ENCODE measurements around the gene CPEB3.

Gene CPEB3

DNA sequence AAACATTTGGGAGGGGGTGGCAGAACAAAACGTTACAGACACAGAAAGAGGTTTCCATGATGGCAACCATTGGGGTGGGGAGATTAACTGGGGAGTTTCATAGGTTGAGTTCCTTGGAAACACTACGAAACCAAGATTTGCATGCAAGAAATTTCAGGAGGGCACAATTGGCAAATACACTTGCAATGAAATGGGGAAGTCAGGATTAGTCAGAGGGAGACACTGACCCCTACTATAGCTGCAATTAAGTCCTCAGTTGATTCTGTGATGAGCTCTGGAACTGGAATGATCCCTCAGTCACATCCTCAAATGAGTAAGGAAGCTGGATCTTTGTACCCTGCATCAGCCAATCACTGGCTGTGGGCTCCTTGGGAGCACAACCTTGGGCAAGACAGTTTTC, 22.1 kb downstream of the CPEB3 start:
- in situ Hi-C loops (cut with HindIII; ENCODE audit: low sequenced_read_pairs): loop anchor here (25.0 kb wide), 1 partner anchor 106 kb away; no protein-coding TSS in a partner anchor

DNA sequence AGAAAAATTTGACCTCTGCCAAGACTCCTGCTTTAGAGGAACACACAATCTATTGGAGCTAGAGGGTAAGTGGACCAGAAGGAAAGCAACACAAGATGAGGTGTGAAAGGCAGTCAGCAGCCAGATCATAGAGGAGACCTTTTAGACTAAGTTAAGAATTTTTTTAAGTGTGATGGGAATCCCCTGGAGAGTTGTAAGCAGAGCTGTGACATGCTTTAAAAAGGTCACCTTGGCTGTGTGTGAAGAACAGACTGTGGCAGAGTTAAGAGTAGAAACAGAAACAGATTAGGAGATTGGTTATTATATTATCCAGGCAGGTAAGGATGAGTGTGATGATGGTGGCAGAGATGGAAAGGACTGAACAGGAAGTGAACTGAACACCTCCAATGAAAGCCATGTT, 23.5 kb downstream of the CPEB3 start:
- in situ Hi-C loops (cut with HindIII; ENCODE audit: low sequenced_read_pairs): loop anchor here (25.0 kb wide), 1 partner anchor 105 kb away; no protein-coding TSS in a partner anchor

DNA sequence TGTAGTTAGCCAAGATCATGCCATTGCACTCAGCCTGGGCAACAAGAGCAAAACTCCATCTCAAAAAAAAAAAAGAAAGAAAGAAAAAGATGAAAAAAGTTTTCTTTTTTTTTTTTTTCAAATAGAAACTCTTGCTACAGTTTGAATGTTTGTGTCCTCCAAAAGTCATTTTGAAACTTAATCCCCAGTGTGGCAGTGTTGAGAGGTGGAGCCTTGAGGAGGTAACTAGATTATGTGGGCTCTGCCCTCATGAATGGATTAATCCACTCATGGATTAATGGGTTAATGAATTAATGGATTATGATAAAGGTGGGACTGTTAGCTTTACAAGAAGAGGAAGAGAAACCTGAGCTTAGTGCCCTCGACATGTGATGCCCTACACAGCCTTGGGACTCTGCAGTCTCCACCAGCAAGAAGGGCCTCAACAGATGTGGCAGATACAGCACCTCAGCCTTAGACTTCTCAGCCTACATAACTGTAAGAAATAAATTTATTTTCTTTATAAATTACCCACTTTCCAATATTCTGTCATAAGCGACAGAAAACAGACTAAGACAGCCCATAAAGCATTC, 25.1 kb downstream of the CPEB3 start:
- in situ Hi-C loops (cut with HindIII; ENCODE audit: low sequenced_read_pairs): loop anchor here (25.0 kb wide), 1 partner anchor 103 kb away; no protein-coding TSS in a partner anchor

DNA sequence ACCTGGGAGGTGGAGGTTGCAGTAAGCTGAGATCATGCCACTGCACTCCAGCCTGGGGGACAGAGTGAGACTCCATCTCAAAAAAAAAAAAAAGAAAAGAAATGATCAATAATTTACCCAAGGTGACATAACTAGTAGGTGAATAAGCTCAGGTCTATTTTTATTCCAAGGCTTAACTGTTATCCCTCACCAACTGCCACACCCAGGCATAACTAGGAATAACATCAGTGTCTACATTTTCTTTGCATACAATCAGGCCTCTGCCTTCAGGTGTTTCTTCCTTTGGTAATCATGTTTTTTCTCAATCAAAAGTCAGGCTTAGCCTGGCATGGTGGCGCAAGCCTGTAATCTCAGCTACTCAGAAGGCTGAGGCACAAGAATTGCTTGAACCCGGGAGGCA, 26.6 kb downstream of the CPEB3 start:
- in situ Hi-C loops (cut with HindIII; ENCODE audit: low sequenced_read_pairs): loop anchor here (25.0 kb wide), 1 partner anchor 102 kb away; no protein-coding TSS in a partner anchor

DNA sequence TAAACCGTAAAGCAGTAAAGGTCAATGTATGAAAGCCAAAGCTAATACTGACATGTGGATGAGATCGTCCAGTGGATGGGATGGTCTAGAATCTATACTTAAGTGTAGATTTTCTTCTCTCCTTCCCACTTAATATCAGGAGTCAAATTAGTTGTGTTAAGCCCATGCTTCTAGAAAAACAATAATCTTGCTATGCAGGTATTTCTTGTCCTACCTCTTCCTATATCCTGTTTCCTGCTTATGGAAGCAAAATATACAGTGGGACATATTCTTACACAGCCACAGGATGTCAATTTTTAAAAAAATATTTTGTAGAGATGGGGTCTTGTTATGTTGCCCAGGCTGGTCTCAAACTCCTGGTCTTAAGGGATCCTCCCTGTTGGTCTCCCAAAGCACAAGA, 27.5 kb downstream of the CPEB3 start:
- in situ Hi-C loops (cut with HindIII; ENCODE audit: low sequenced_read_pairs): loop anchor here (25.0 kb wide), 1 partner anchor 101 kb away; no protein-coding TSS in a partner anchor

DNA sequence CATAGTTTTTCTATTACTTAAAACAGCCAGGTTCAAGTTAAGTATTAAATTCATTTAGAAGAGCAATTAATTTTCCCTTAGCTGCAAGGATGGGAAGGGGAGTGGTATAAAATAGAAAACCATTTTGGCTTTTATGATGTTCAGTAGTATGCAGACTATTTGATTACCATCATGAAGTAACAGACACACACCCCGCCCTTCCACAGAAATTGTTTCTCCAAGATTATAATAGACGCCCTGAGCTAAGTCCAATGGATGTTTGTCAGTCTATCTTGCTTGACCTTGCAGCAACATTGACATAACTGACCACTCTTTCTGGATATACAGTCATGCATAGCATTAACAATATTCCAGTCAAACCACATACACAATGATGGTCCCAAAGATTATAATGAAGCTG, 42.3 kb downstream of the CPEB3 start:
- in situ Hi-C loops (cut with HindIII; ENCODE audit: low sequenced_read_pairs): no loop called here

DNA sequence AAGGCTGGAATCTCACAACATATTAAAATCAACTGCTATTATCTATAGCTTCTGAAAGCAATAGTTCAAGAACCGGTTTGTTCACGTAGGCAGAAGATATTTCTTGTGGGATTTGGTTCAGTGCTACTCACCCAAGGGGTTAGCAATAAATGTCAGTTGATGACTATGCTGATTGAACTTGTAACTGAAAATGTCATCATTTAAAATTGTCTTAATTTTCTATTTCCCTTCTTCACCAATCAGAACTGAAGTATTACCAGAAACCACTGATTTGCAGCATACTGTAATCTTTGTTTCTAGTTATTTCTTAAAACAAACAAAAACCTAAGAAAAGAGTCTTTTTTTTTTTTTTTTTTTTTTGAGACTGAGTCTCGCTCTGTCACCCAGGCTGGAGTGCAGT, 46.1 kb downstream of the CPEB3 start:
- in situ Hi-C loops (cut with HindIII; ENCODE audit: low sequenced_read_pairs): no loop called here

DNA sequence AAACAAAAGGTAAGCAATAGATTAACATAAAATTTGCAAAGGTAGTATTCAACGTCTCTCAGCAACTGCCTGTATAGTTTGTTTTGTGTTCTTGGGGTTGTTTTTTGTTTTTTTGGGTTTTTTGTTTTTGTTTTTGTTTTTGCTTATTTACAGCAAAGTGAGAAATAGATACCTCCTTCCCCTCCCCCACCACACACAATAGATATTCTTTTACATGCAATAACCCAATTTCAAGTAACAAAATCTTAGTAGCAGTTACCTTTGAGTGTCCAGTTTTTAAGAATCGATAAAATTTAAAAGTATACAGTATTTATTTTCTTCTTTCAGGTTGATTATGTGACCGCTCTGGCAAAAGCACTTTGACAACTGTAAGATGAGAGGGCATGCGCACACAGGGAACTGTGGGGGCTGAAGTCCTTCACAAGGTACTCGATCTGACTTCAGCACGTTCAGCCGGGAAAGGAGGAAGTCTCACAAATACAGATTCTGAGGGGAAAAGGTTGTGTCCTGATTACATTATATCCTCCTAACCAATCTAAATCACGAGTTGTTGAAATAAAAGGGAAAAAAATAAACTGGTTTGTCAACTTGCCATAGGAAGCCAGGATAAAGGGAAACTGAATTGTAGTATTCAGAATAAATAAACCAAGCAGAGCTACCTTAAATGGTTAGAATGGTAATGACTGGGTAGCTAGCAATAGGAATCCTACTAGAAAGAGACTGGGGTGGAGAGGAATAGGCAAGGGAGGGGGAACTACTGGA, 47.8 kb downstream of the CPEB3 start:
- in situ Hi-C loops (cut with HindIII; ENCODE audit: low sequenced_read_pairs): no loop called here

DNA sequence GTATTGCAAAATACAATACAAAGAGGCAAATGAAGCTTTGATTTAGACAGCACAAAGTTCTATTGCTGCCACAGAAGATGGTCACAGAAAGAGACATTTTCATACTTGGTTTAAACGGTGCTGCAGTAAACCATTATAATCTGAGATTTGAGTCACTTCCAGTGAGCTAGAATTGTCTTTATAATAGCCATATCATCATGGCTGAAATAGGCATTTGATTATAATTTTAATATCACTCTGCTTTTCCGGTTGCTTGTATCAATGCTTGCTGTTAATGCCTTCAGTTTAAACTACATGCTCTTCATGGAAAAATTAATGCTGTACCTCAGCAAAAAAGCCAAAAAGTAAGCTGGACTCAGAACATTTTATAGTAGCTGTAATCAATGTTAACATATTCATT, 48.5 kb downstream of the CPEB3 start:
- in situ Hi-C loops (cut with HindIII; ENCODE audit: low sequenced_read_pairs): no loop called here

DNA sequence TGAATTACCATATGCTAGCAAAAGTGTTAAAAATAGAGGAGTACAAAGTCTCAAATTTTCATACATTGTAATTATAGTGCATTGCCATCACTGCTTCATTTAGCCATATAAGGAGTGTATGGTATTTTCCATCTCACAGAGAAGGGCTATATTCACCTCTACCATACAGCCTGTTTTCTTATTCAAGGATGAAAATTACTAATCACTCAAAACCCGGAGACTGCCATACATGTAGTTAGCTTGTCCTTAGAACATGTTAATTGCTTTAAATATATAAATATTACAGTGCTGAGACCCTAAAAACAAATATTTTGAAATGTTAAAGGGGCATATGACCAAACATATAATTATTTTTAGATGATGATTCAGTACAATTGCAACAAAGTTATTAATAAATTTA, 49.4 kb downstream of the CPEB3 start:
- in situ Hi-C loops (cut with HindIII; ENCODE audit: low sequenced_read_pairs): no loop called here

DNA sequence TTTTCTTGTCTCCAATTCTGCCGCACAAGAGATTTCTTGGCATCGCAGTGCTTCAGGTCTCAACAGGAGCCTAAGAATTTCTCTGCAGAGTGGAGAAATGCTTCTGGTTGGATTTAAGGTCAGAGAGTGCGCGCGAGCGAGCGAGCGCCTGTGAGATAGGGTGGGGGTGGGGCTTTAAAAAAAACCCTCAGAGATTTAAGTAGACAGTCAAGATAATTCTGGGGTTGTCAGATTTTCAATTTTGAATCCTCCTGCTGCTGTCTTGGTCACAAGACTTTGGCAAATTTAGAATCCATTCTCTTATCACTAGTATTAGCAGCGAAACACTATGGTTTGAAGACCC, 49.7 kb downstream of the CPEB3 start:
- in situ Hi-C loops (cut with HindIII; ENCODE audit: low sequenced_read_pairs): no loop called here

DNA sequence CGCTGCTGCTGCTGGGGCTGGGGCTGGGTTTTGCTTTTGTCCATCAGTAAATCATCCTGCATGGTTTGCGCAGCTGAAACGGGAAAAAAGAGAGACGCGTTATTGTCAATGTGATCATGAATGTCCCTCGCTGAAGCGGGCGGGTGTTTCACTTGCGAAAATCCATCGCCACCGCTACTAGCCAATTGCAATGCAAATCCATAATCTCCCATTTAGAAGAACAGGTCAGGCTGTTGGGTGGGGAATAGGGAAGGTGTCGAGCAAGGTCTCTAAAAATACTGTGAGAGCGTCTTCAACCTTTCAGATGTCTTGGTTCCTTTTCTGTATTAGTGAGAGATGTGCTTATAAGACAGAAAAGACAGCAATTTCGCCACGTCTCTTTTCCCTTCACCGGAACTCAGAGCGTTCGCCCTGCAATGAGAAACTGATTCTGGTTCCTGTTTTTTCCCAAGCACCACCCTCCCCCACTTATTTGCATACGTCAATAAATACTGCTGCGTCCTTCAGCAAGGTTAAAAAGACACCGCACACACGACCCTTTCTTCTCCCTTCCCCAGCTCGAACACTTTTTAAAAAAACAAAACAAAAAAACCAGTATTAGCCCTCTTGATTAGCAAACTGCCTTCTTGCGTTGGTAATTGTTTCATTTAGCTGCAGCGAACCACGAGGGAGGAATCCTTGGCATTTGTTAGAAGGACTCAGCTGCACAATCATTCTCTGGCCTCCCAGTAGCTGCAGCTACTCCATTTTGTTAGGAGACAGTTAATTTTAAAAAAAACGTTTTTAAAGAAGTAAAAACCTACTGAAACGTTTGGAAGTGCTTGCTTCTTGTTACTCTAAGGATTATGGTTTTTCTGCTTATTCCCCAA, 50.4 kb downstream of the CPEB3 start:
- in situ Hi-C loops (cut with HindIII; ENCODE audit: low sequenced_read_pairs): no loop called here

DNA sequence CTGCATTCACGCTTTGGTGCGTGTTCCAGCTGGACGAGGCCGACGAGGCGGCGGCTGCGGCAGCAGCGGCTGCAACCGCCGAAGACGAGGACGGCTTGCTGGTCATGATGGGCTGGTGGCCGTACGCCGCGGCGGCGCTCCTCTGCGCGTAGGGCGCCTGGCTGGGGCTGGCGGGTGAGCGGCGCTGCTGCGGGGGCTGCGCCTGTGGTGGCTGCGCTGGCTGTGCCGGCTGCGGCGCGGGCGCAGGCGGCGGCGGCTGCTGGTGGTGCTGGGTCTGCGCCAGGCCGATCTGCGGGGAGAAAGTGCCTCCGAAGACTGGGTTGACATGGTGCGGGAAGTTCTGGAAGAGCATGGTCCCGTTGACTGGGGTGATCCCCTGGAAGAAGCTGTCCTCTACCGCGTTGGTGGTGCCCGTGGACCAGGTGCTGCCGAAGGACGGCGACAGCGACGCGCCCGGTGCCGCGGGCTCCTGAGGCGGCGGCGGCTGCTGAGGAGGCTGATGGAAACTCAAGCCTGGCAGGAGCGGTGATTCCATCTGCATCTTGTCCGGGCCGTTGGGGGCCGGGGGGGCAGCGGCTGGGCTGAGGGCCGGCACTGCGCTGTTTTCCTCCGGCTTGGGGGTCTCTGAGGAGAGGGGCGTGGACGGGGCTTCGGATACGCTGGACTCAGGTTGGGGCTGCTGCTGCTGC, 51.1 kb downstream of the CPEB3 start:
- in situ Hi-C loops (cut with HindIII; ENCODE audit: low sequenced_read_pairs): no loop called here

DNA sequence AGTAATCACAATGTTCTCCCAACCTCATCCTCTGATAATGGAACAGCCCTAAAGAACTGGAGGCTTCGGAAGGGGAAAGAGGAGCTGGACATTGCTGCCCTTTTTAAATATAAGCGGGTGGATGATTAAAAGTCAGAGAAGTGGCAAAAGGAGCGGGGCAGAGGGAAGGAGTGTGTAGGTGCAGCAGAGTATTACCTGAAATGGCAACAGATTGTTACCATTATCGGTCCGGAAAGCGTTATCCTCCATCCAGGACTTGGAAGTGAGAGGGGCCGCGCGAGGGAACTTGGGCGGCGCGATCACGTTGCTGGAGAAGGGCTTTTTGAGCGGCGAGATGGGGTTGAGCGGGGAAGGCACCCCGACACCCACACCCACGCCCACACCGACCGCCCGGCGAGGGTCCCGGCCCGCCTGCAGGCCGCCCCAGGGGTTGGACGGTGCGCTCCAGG, 51.7 kb downstream of the CPEB3 start:
- in situ Hi-C loops (cut with HindIII; ENCODE audit: low sequenced_read_pairs): no loop called here

DNA sequence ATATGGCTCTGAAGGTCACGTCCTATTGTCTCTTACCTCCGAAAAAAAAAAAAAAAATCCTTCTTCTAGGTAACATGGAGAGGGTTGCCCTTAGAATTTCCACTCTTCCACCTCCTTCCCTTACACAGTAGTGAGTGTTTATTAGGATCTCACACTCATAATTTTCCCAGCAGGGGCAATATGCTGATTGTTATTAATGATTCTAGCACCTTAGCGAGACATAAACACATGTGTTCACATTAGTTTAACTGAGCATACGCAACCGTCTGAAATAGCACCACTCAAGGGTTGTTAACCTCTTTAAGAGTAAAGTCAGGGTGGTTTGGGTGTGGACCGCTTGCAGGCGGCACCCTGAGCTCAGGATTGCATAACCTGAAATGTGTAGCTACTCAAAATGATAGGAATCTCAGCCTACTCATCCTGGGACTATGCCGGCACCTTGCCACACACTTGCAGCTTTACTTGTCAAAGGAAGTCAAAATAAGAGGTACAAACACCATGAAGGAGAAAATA, 52.2 kb downstream of the CPEB3 start:
- in situ Hi-C loops (cut with HindIII; ENCODE audit: low sequenced_read_pairs): no loop called here

DNA sequence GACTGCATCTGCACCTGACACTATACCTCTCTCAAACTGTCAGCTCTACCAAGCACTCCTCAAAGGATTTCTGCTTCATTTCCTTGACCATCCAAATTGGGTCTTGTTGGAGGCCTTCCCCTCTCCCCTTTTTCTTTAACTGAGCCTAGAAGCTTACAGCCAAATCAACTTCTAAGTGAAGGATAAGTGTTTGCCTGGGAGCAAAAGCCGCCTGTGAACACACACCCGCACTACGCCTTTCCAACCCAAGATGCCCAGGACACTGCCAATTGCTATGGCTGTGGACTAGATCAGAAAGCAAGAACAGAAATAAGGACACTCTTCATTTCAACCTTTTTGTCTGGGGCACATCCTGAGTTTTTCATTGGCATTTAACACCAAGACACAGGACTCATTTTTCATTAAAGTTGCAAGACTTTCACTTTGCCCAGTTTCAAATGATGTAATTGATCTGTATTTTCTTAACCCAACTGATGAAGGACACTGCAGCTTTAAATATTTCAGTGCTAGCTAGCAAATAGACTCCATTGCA, 52.8 kb downstream of the CPEB3 start:
- in situ Hi-C loops (cut with HindIII; ENCODE audit: low sequenced_read_pairs): no loop called here

DNA sequence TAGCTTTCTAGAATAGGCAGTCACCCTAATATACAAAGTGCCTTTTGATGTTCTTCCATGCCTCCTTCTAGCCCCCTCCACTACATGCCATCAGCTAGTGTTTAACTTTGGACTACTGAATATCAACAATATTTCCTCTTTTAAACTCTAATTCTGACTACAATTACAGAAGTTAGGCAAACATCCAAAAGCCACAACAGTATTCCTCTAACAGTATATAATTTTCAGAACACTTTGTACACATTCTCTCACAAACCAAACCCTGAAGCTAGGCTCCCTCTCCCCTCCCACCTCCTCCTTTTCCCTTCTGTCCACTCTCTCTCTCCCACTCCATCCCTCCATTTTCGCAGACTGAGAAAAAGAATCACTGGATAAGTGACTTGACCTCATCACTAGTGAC, 59.7 kb downstream of the CPEB3 start:
- in situ Hi-C loops (cut with HindIII; ENCODE audit: low sequenced_read_pairs): no loop called here

DNA sequence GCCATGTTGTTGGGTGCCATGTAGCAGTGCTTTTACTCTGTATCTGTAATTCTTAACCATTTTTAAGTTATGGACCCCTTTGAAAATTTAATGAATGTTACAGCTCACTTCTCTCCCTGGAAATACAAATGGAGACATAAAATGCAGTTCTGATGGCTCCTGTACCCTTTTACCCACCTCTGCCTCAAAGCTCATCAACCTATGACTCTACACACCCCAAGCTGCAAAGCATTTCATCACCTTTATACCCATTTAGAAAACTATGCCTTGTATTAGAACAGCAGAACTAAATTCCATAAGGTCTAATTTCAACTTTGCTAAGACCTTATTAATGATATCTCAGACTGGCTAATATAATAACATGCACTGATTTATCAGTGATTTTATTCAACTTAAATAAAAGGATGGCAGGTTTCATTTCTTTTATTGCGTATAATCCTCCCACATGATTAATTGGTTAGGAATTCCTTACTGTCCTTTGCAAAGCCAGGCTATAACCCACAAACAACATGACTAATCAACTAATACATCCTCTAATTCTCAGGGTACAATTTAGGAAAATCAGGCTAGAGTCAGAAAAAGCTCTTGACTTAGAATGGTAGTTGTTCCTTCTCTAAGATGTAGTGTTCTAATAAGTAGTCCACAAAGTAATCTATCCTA, 68.1 kb downstream of the CPEB3 start:
- in situ Hi-C loops (cut with HindIII; ENCODE audit: low sequenced_read_pairs): no loop called here

DNA sequence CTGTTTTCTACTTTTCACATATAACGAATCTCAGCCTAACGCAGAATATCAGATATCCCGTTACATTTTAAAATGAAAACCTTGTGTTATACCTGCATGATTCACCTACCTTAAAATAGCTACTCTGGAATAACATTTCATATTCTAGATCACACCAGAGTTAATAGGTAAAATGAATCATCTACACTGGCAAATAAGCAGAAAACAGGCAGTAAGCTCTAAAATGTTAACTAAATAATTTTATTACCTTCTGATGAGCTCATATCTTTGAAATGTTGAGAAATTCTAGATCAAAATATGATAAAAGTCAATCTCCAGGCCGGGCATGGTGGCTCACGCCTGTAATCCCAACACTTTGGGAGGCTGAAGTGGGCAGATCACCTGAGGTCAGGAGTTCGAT, 71.3 kb downstream of the CPEB3 start:
- in situ Hi-C loops (cut with HindIII; ENCODE audit: low sequenced_read_pairs): no loop called here

DNA sequence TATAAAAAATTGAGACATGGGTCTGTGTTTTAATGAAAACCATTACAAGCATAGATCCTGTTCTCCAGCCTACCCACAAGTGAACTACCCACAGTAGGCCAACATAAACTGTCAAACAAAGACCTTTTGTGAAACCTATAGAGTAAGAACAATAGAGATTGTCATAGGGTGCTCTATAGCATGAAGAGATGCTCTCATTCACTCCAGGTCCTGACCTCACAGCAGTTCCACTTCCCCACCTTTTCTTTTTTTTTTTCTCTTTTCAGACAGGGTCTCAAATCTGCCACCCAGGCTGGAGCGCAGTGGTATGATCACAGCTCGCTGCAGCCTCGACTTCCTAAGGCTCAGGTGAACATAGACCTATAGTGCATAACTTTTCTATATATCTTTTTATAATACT, 72.3 kb downstream of the CPEB3 start:
- in situ Hi-C loops (cut with HindIII; ENCODE audit: low sequenced_read_pairs): no loop called here
